GM18858 (cell line): ENCODE results near the gene SCAND1.
"Not testable (repeated sequence)": the region's sequence is repeated elsewhere in the genome, so short reads cannot be mapped to it uniquely, and the experiment has no call there.

Source experiments
- ATAC-seq: cut with Tn5 transposase; IDR thresholded peaks from one replicate; pipeline ENCODE4 v1.9.1; 2021; ENCODE audit not compliant: unreplicated experiment

Gene SCAND1

DNA sequence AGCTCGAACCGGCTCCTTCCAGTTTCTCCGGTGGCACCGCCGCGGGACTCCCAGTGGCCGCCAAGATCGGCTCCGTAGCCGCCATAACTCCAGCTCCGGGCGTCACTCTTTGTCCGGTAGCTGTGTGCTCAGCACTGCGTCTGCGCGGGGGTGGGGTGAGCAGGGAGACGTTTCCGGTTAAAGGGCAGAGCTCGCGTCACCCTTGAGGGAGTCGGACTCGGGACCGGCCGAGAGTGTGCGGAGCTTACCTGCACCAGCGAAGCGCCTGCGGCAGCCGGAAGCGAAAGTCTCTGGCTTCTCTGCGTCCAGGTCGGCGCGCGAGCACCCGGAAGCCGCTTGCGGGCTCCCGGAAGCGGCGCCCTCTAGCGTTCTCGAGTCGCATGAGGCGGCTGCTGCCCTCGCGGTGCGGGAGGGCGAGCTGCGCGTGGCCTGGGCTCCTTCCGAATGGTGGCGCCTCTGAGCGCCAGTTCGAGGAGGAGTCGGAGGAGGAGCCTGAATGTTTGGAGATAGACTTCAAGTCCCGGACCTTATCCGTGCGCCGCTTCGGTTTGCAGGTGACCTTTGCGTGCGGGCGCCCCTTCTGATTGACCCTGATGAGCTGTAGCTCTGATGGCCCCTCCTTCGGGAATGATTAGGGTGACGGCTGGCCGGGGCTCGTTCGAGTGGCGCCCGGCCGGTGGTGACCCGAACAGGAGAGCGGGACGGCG, at the start of gene SCAND1:
Gene SCAND1 (minus strand): TSS at position 303 of the 707 bp plus-strand sequence. CDS start 218 bp downstream, at position 85.
- ATAC-seq: peak; percentile 82

- no peak for ATAC-seq
Measured at GRCh38 chr20:36004045-36004444, 49.7 kb upstream of the SCAND1 start.

DNA sequence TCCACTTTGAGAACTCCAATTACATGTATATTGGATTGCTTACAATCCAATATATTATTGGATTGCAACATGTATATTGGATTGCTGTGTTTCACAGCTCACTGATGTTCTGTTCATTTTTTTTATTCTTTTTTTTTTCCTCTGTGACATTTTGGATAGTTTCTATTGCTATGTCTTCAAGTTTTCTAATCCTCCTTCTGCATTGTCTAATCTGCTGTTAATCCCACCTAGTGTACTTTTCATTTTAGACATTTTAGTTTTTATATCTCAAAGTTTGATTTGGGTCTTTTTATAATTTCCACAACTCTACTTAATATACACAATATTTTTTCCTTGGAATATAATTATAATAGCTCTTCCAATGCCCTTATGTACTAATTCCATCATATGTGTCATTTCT, 48.6 kb upstream of the SCAND1 start:
- ATAC-seq: no peak

DNA sequence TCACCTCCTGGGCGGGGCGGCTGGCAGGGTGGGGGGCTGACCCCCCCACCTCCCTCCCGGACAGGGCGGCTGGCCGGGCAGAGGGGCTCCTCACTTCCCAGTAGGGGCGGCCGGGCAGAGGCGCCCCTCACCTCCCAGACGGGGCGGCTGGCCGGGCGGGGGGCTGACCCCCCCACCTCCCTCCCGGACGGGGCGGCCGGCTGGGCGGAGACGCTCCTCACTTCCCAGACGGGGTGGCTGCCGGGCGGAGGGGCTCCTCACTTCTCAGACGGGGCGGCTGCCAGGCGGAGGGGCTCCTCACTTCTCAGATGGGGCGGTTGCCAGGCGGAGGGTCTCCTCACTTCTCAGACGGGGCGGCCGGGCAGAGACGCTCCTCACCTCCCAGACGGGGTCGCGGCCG, 47.0 kb upstream of the SCAND1 start:
- ATAC-seq: not testable (repeated sequence)

DNA sequence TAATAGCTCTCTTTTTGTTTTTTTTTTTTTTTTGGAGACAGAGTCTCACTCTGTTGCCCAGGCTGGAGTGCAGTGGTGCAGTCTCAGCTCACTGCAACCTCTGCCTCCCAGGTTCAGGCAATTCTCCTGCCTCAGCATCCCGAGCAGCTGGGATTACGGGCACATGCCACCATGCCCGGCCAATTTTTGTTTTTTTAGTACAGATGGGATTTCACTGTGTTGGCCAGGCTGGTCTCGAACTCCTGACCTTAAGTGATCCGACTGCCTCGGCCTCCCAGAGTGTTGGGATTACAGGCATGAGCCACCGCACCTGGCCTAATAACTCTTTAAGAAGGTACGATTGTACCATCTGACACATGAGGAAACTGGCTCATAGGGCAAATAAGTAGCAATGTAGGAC, 42.2 kb upstream of the SCAND1 start:
- ATAC-seq: not testable (repeated sequence)

DNA sequence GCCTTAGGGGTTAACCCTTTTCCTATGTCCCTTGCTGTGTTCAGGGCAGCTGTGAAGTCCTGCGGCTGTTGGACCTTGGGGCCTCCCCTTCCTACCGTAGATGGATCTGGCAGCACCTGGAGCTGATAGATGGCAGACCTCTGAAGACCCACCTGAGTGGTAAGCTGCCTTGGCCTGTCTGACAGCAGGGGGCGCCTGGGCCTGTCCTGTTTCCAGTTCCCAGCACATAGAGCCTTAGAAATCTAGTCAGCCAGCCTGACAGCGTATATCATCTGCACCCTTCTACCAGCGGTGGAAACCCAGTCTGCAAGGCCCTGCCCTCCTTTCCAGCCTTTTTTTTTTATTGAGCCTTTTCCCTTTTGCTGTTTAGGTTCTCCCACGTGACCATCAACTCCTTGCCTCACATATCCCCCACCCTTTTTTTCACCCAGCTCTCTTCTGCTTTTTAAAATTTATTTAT, 40.7 kb upstream of the SCAND1 start:
- ATAC-seq: no peak

GRCh38 chr20:35992713-35993335, 38.5 kb upstream of the SCAND1 start:
- no peak for ATAC-seq

GRCh38 chr20:35991142-35991771, 37.0 kb upstream of the SCAND1 start:
- ATAC-seq: no peak

DNA sequence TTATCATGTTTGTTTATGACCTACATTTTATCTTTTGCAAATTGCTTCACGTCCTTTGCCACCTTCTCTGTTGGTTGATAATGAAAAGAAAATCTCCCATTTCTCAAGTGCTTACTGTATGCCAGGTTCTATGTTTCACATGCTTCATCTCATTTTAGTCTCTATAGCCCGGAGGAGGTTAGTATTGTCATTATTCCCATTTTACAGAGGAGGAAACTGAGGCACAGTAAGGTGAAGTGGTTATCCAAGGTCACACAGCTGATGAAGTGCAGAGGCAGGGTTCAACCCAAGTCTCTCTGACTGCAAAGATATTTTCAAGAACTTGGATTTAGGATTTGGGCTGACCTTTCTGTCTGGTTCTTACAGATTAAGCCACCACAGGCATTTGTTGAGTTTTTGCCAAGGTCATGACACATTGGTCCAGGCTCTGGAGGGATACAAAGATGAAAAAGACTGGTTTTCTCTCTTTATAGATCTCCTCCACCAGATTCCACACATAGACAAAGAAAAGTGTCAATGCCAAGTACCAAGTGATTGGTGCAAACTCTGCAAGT, 34.7 kb upstream of the SCAND1 start:
- no peak for ATAC-seq

DNA sequence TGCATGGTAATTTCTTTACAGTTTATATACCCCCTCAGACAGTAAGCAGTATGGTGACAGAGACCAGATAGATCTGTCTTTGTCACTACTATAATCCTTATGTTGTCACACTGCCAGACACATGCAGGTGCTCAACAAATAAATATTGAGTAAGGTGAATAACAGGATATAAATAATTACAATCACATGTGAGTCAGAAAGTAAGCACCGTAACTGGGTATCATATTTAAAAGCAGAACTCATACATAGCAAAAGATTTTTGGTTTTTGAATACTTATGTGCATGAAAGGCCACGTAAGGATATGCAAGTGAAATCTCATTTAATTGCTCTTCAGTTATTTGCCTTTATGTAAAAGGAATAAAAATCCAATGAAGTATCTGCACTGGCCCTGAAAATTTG, 31.5 kb upstream of the SCAND1 start:
- ATAC-seq: no peak

- no peak for ATAC-seq
Measured at GRCh38 chr20:35984382-35984781, 30.1 kb upstream of the SCAND1 start.

DNA sequence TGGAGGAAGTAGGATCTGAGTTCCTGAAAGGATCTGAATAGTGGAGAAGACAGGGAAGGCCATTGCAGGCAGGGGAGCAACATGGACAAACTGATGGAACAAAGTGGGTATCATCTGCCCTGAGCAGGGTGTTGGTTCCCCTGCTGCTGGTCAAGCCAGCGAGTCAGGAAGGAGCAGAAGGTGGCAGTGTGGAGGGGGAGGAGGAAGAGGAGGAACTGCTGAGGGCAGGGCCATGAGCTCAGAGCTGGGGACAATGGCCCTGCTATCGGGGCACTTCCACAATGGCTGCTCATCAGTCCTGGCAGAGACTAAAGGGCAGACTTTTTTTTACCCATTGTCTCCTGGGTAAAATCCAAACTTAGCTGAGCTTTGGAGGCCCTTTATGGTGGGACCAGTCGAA, 27.7 kb upstream of the SCAND1 start:
- ATAC-seq: no peak

GRCh38 chr20:35979544-35979943, 25.2 kb upstream of the SCAND1 start:
- no peak for ATAC-seq

- no peak for ATAC-seq
Measured at GRCh38 chr20:35978041-35978513, 23.8 kb upstream of the SCAND1 start.

GRCh38 chr20:35975576-35976373, 21.5 kb upstream of the SCAND1 start:
- ATAC-seq: no peak

DNA sequence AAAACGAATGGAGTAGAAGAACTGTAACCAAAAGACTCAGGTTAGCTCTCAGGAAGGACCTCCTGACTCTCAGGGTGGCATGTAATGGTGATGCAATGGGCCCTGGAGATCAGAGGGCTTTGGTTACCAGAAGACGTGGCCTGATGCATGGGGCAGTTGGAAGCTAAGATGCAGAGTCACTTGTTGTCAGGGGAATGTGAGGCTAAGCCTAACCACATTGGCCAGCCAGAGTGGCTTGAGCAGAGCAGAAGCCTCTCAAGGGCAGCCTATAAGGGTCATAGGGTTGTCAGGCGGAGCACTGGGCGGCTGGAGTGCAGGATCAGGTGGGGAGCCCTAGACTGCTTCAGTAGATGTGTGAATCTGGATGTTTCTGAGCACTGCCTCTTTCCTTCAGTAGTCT, 20.0 kb upstream of the SCAND1 start:
- ATAC-seq: no peak

DNA sequence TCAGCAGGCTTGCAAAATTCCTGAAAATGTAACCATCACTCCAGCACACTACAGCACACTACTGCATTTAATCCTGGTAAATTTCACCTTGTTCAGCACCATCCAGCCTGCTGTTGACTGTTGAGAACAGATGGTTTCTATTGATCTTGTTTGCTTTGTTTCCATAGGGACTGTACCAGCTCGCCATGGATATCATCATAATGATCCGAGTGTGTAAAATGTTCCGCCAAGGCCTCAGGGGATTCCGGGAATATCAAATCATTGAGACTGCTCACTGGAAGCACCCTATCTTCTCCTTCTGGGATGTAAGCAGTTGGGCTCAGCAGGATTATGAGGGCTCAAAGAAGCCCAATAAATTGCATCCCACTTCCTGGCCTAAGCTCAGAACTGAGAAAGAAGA, 18.2 kb upstream of the SCAND1 start:
- no peak for ATAC-seq

DNA sequence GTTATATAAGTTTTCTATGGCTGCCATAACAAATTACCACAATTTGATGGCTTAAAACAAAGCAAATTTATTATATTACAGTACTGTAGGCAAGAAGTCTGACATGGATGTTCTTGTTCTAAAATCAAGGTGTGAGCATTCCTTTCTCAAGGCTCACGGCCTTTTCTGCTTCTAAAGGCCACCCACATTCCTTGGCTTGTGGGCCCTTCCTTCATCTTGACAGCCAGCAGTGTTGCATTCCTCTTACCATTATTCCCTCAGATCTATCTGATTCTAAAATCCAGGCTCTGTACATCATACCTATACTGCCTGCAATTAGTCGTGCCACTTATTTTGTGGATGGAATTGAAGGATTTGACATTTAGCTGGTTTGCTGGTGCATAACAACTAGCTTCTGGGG, 17.7 kb upstream of the SCAND1 start:
- ATAC-seq: no peak

DNA sequence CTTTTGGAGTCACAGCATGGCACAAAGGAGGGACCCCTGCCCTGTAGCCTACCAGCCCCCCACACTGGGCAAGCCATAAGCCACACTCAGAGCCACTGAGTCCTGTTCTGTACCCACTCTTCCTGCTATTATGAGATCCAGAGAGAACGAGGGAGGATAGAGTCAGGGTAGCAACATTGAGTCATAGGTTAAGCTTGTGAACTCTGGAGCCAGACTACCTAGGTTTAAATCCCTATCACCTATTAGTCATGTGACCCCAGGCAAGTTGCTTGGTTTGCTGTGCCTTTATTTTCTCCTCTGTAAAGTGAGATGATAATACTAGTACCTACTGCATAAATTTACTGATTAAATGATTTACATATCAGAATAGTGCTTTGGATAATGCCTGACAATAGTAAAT, 14.6 kb upstream of the SCAND1 start:
- no peak for ATAC-seq

DNA sequence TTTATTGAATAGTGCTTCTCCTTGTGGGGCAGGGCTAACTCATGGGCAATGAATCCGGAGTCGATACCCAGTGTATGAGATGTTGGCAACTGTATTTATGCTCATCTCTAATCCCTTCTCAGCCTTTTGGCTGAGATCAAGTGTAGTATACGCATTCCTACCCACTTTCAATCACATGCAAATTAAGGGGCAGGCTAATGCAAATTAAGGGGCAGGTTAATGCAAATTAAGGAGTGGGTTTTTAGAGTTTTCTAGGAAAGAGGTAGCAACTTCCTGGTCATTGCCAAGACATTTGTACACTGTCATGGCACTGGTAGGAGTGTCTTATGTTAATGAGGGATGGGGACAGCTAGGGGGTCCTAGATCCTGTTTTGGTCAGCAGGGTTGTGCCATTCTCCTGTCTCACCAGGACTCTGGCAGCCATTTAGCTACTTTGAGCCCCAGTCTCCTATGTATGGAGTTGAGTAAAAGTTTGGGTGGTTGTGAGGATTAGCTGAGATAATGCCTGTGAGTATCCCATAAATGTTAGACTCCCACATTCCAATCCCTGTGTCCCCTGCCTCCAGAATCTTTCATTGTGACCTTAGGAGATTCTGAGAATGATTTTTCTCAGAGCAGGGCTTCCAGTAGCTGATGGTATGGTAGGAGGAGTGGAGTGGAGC, 13.8 kb upstream of the SCAND1 start, which contains the start of gene CNBD2:
Gene CNBD2 (plus strand): TSS at position 612 of the 662 bp plus-strand sequence. CDS start 173 bp downstream, outside the sequence.
- no peak for ATAC-seq
